ENCODE measurements around the gene MAGI1. TPM values are rescaled to one million over a fixed set of nuclear protein-coding genes. Genes with fewer than 3 reads are reported as not detected.

The MAGI1 gene
- total RNA-seq, 1 experiment from 2014 or later, result 58.2 TPM

DNA sequence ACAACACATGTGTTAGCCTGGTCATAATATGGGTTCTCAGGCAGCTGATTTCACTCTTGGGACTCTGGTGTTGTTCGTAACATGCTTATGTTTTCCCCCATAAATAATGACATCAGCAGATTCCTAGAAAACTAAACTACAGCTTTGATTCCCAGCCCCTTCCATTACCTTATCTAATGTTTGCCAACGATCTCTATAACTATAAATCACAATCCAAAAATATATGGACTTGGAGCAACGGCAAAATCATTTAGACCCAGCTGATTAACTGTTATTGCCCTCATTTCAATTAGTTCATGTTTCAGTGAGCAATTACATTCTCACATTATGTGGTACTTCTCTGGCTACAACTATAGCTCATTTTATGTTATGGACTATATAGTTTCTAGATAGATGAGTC lies 531.3 kb downstream of the MAGI1 start (continued):
- TF ChIP-seq, protein P1, sequence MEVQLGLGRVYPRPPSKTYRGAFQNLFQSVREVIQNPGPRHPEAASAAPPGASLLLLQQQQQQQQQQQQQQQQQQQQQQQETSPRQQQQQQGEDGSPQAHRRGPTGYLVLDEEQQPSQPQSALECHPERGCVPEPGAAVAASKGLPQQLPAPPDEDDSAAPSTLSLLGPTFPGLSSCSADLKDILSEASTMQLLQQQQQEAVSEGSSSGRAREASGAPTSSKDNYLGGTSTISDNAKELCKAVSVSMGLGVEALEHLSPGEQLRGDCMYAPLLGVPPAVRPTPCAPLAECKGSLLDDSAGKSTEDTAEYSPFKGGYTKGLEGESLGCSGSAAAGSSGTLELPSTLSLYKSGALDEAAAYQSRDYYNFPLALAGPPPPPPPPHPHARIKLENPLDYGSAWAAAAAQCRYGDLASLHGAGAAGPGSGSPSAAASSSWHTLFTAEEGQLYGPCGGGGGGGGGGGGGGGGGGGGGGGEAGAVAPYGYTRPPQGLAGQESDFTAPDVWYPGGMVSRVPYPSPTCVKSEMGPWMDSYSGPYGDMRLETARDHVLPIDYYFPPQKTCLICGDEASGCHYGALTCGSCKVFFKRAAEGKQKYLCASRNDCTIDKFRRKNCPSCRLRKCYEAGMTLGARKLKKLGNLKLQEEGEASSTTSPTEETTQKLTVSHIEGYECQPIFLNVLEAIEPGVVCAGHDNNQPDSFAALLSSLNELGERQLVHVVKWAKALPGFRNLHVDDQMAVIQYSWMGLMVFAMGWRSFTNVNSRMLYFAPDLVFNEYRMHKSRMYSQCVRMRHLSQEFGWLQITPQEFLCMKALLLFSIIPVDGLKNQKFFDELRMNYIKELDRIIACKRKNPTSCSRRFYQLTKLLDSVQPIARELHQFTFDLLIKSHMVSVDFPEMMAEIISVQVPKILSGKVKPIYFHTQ (CRISPR knock-in tag; IDR thresholded peaks at IDR 0.05), result no peak
- no peak for TF ChIP-seq FOXK1 (CRISPR knock-in tag; IDR thresholded peaks at IDR 0.05)
- no peak for TF ChIP-seq ZNF263 (CRISPR knock-in tag; IDR thresholded peaks at IDR 0.05; ENCODE audit: low read depth)
- TF ChIP-seq TCF7 (CRISPR knock-in tag; IDR thresholded peaks at IDR 0.05; ENCODE audit: low read depth), result no peak
- TF ChIP-seq NFATC4 (CRISPR knock-in tag; IDR thresholded peaks at IDR 0.05), result no peak
- TF ChIP-seq RELA (CRISPR knock-in tag; IDR thresholded peaks at IDR 0.05; ENCODE audit: borderline replicate concordance), result no peak
- no peak for TF ChIP-seq SMAD3 (CRISPR knock-in tag; IDR thresholded peaks at IDR 0.05; ENCODE audit: borderline replicate concordance)
- no peak for TF ChIP-seq GRHL2 (CRISPR knock-in tag; IDR thresholded peaks at IDR 0.05; ENCODE audit: insufficient replicate concordance, severe bottlenecking)
- no peak for TF ChIP-seq FOXJ3 (CRISPR knock-in tag; IDR thresholded peaks at IDR 0.05; ENCODE audit: borderline replicate concordance)

DNA sequence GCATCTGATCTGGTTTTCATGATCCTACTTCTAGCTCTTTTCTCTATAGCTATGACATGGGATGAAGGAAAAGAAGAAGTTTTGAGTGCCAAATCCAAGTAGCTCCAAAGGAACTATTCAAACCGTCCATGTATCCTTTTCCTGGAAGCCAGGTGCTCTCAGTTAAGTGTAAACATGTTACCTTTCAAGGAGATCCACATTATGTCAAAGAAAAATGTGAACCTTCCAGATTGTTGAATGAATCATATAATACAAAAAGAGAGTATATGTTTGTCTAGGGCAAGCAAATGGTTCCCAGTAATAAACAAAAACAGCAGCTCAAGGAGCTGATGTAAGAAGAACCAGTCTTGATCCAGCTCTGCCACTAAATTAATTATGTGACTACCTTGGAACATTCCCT lies 534.9 kb downstream of the MAGI1 start:
- no peaks in the 10 kb centered on the region for H3K9me3 Mint-ChIP-seq
- H3K4me3 Mint-ChIP-seq, result no peak overlapping the region
- POLR2A ChIA-PET, result no interaction called here
- TF ChIP-seq EMX1 (CRISPR knock-in tag; IDR thresholded peaks at IDR 0.05) (no peak), FOXJ3 (CRISPR knock-in tag; IDR thresholded peaks at IDR 0.05; ENCODE audit: borderline replicate concordance) (no peak), ETV6 (CRISPR knock-in tag; IDR thresholded peaks at IDR 0.05) (no peak), ZNF263 (CRISPR knock-in tag; IDR thresholded peaks at IDR 0.05; ENCODE audit: low read depth) (no peak)
- TF ChIP-seq, protein P2, sequence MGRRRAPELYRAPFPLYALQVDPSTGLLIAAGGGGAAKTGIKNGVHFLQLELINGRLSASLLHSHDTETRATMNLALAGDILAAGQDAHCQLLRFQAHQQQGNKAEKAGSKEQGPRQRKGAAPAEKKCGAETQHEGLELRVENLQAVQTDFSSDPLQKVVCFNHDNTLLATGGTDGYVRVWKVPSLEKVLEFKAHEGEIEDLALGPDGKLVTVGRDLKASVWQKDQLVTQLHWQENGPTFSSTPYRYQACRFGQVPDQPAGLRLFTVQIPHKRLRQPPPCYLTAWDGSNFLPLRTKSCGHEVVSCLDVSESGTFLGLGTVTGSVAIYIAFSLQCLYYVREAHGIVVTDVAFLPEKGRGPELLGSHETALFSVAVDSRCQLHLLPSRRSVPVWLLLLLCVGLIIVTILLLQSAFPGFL (CRISPR knock-in tag; IDR thresholded peaks at IDR 0.05; ENCODE audit: borderline replicate concordance), result no peak
- TF ChIP-seq, protein P3, sequence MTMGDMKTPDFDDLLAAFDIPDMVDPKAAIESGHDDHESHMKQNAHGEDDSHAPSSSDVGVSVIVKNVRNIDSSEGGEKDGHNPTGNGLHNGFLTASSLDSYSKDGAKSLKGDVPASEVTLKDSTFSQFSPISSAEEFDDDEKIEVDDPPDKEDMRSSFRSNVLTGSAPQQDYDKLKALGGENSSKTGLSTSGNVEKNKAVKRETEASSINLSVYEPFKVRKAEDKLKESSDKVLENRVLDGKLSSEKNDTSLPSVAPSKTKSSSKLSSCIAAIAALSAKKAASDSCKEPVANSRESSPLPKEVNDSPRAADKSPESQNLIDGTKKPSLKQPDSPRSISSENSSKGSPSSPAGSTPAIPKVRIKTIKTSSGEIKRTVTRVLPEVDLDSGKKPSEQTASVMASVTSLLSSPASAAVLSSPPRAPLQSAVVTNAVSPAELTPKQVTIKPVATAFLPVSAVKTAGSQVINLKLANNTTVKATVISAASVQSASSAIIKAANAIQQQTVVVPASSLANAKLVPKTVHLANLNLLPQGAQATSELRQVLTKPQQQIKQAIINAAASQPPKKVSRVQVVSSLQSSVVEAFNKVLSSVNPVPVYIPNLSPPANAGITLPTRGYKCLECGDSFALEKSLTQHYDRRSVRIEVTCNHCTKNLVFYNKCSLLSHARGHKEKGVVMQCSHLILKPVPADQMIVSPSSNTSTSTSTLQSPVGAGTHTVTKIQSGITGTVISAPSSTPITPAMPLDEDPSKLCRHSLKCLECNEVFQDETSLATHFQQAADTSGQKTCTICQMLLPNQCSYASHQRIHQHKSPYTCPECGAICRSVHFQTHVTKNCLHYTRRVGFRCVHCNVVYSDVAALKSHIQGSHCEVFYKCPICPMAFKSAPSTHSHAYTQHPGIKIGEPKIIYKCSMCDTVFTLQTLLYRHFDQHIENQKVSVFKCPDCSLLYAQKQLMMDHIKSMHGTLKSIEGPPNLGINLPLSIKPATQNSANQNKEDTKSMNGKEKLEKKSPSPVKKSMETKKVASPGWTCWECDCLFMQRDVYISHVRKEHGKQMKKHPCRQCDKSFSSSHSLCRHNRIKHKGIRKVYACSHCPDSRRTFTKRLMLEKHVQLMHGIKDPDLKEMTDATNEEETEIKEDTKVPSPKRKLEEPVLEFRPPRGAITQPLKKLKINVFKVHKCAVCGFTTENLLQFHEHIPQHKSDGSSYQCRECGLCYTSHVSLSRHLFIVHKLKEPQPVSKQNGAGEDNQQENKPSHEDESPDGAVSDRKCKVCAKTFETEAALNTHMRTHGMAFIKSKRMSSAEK (CRISPR knock-in tag; IDR thresholded peaks at IDR 0.05; ENCODE audit: borderline replicate concordance), result no peak
- TF ChIP-seq, protein P4, sequence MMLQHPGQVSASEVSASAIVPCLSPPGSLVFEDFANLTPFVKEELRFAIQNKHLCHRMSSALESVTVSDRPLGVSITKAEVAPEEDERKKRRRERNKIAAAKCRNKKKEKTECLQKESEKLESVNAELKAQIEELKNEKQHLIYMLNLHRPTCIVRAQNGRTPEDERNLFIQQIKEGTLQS (CRISPR knock-in tag; conservative IDR thresholded peaks at IDR 0.05), result no peak
- H3K36me3 Mint-ChIP-seq, result no peaks in the 10 kb centered on the region
- peaks cover 33% of the 10 kb centered on the region for H3K4me1 Mint-ChIP-seq
- no peak overlapping the region for H3K27ac Mint-ChIP-seq
- H3K27me3 Mint-ChIP-seq (ENCODE audit: low read depth), result no peaks in the 10 kb centered on the region
- ATAC-seq (no peak), DNase-seq (ENCODE audit: low spot score) (no peak)
- CTCF ChIA-PET, result interaction anchor here (1.0 to 1.1 kb wide), 2 partner anchors 11 to 65 kb away, joined by 3 read pairs; no protein-coding TSS in a partner anchor

DNA sequence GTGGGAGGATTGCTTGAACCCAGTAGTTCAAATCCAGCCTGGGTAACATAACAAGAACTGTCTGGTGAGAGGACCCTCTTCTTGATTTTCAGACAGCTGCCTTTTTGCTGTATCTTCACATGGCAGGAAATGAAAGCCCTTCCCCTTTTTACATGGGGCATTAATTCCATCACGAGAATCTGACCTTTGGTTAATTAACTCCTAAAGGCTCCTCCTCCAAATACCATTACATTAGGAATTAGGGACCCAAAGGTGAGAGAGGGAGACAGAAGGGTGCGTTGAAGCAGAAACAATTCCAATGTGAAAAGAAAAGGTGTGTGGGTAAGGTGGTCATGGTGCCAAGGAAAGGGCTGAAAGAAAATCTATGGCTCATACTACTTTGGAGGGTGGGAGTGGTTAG lies 536.2 kb downstream of the MAGI1 start:
- no peak overlapping the region for H3K4me3 Mint-ChIP-seq
- H3K4me1 Mint-ChIP-seq, result peaks cover 40% of the 10 kb centered on the region
- no peaks in the 10 kb centered on the region for H3K27me3 Mint-ChIP-seq (ENCODE audit: low read depth)
- no peak overlapping the region for H3K27ac Mint-ChIP-seq
- POLR2A ChIA-PET, result no interaction called here
- no peaks in the 10 kb centered on the region for H3K36me3 Mint-ChIP-seq
- ATAC-seq, result no peak
- H3K9me3 Mint-ChIP-seq, result no peaks in the 10 kb centered on the region
- no peak for DNase-seq (ENCODE audit: low spot score)
- CTCF ChIA-PET, result no interaction called here
- TF ChIP-seq NFE2L1 (CRISPR knock-in tag; IDR thresholded peaks at IDR 0.05), result no peak
- no peak for TF ChIP-seq SOX15 (CRISPR knock-in tag; IDR thresholded peaks at IDR 0.05)
- no peak for TF ChIP-seq ZNF423 (CRISPR knock-in tag; IDR thresholded peaks at IDR 0.05)
- TF ChIP-seq, protein P5, sequence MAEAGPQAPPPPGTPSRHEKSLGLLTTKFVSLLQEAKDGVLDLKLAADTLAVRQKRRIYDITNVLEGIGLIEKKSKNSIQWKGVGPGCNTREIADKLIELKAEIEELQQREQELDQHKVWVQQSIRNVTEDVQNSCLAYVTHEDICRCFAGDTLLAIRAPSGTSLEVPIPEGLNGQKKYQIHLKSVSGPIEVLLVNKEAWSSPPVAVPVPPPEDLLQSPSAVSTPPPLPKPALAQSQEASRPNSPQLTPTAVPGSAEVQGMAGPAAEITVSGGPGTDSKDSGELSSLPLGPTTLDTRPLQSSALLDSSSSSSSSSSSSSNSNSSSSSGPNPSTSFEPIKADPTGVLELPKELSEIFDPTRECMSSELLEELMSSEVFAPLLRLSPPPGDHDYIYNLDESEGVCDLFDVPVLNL (CRISPR knock-in tag; IDR thresholded peaks at IDR 0.05; ENCODE audit: borderline replicate concordance, low read depth), result no peak
- TF ChIP-seq, protein P6, sequence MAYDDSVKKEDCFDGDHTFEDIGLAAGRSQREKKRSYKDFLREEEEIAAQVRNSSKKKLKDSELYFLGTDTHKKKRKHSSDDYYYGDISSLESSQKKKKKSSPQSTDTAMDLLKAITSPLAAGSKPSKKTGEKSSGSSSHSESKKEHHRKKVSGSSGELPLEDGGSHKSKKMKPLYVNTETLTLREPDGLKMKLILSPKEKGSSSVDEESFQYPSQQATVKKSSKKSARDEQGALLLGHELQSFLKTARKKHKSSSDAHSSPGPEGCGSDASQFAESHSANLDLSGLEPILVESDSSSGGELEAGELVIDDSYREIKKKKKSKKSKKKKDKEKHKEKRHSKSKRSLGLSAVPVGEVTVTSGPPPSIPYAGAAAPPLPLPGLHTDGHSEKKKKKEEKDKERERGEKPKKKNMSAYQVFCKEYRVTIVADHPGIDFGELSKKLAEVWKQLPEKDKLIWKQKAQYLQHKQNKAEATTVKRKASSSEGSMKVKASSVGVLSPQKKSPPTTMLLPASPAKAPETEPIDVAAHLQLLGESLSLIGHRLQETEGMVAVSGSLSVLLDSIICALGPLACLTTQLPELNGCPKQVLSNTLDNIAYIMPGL (CRISPR knock-in tag; IDR thresholded peaks at IDR 0.05), result no peak
- no peak for TF ChIP-seq SP1 (CRISPR knock-in tag; conservative IDR thresholded peaks at IDR 0.05)
- TF ChIP-seq, protein P7, sequence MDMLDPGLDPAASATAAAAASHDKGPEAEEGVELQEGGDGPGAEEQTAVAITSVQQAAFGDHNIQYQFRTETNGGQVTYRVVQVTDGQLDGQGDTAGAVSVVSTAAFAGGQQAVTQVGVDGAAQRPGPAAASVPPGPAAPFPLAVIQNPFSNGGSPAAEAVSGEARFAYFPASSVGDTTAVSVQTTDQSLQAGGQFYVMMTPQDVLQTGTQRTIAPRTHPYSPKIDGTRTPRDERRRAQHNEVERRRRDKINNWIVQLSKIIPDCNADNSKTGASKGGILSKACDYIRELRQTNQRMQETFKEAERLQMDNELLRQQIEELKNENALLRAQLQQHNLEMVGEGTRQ (CRISPR knock-in tag; IDR thresholded peaks at IDR 0.05), result no peak
- TF ChIP-seq ZNF671 (CRISPR knock-in tag; IDR thresholded peaks at IDR 0.05), result no peak

Data from WTC11 (cell line).